Measurements from ENCODE around the gene ASB15. TPM values are rescaled to one million over a fixed set of nuclear protein-coding genes. Genes with fewer than 3 reads are reported as not detected.
A peak's percentile ranks its signal among the peaks of the same experiment; 100 is the strongest.

The ASB15 gene
- polyA plus RNA-seq, 1 donor from 2014 or later, result not detected

GRCh38 chr7:123558289-123558874 lies 43.2 kb upstream of the ASB15 start:
- Histone ChIP-seq H3K27me3 (ENCODE audit: insufficient read depth, low read depth, low read length) (no peaks in the 10 kb centered on the region), H3K9ac (ENCODE audit: low read length) (peak overlapping the region; percentile 59), H3K27ac (ENCODE audit: low read length) (peak overlapping the region; percentile 97), H3K79me2 (replicated peaks; ENCODE audit: insufficient read depth, low read length) (peaks cover 40% of the 10 kb centered on the region), H3K4me3 (ENCODE audit: low read length) (peak overlapping the region; percentile 81), H4K20me1 (ENCODE audit: insufficient read depth) (no peaks in the 10 kb centered on the region), H3K4me2 (ENCODE audit: low read length) (peak overlapping the region; percentile 75), H3K9me2 (ENCODE audit: insufficient read depth, low read length) (no peaks in the 10 kb centered on the region), H2AFZ (ENCODE audit: low read depth, low read length) (peak overlapping the region; percentile 99), H3K9me3 (ENCODE audit: low read length) (no peaks in the 10 kb centered on the region), H3F3A (ENCODE audit: insufficient read depth, low read length, poor library complexity, severe bottlenecking) (no peaks in the 10 kb centered on the region), H3K36me3 (ENCODE audit: insufficient read depth, low read length) (peaks cover 6% of the 10 kb centered on the region)
- TF ChIP-seq RAD21 (conservative IDR thresholded peaks at IDR 0.05) (no peak), POLR2AphosphoS5 (IDR thresholded peaks at IDR 0.05) (no peak), EZH2 (IDR thresholded peaks at IDR 0.05; ENCODE audit: borderline replicate concordance, insufficient read depth, low read length, poor library complexity, severe bottlenecking) (no peak), EP300 (conservative IDR thresholded peaks at IDR 0.05; ENCODE audit: poor library complexity, severe bottlenecking) (no peak), SMC3 (conservative IDR thresholded peaks at IDR 0.05; ENCODE audit: poor library complexity) (no peak), MXI1 (conservative IDR thresholded peaks at IDR 0.05; ENCODE audit: poor library complexity, severe bottlenecking) (no peak)

GRCh38 chr7:123562121-123562520 lies 39.5 kb upstream of the ASB15 start:
- Histone ChIP-seq H4K20me1 (ENCODE audit: insufficient read depth) (no peaks in the 10 kb centered on the region), H3K27me3 (ENCODE audit: insufficient read depth, low read depth, low read length) (no peaks in the 10 kb centered on the region), H3K36me3 (ENCODE audit: insufficient read depth, low read length) (no peaks in the 10 kb centered on the region), H3K79me2 (replicated peaks; ENCODE audit: insufficient read depth, low read length) (peaks cover 5% of the 10 kb centered on the region), H3K9me2 (ENCODE audit: insufficient read depth, low read length) (no peaks in the 10 kb centered on the region), H3K27ac (ENCODE audit: low read length) (no peak overlapping the region), H3K4me3 (ENCODE audit: low read length) (no peak overlapping the region), H3K9ac (ENCODE audit: low read length) (no peak overlapping the region), H3K4me2 (ENCODE audit: low read length) (no peak overlapping the region), H3F3A (ENCODE audit: insufficient read depth, low read length, poor library complexity, severe bottlenecking) (no peaks in the 10 kb centered on the region), H3K9me3 (ENCODE audit: low read length) (no peaks in the 10 kb centered on the region), H2AFZ (ENCODE audit: low read depth, low read length) (no peak overlapping the region)
- TF ChIP-seq TAF1 (IDR thresholded peaks at IDR 0.05; ENCODE audit: low read depth) (no peak), EP300 (conservative IDR thresholded peaks at IDR 0.05; ENCODE audit: poor library complexity, severe bottlenecking) (no peak), RAD21 (conservative IDR thresholded peaks at IDR 0.05) (no peak), SMC3 (conservative IDR thresholded peaks at IDR 0.05; ENCODE audit: poor library complexity) (no peak), EZH2 (IDR thresholded peaks at IDR 0.05; ENCODE audit: borderline replicate concordance, insufficient read depth, low read length, poor library complexity, severe bottlenecking) (no peak), POLR2AphosphoS5 (IDR thresholded peaks at IDR 0.05) (no peak), REST (IDR thresholded peaks at IDR 0.05; ENCODE audit: borderline replicate concordance) (no peak), MXI1 (conservative IDR thresholded peaks at IDR 0.05; ENCODE audit: poor library complexity, severe bottlenecking) (no peak)
- TF ChIP-seq, protein P1, sequence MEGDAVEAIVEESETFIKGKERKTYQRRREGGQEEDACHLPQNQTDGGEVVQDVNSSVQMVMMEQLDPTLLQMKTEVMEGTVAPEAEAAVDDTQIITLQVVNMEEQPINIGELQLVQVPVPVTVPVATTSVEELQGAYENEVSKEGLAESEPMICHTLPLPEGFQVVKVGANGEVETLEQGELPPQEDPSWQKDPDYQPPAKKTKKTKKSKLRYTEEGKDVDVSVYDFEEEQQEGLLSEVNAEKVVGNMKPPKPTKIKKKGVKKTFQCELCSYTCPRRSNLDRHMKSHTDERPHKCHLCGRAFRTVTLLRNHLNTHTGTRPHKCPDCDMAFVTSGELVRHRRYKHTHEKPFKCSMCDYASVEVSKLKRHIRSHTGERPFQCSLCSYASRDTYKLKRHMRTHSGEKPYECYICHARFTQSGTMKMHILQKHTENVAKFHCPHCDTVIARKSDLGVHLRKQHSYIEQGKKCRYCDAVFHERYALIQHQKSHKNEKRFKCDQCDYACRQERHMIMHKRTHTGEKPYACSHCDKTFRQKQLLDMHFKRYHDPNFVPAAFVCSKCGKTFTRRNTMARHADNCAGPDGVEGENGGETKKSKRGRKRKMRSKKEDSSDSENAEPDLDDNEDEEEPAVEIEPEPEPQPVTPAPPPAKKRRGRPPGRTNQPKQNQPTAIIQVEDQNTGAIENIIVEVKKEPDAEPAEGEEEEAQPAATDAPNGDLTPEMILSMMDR (IDR thresholded peaks at IDR 0.05; ENCODE audit: poor library complexity, severe bottlenecking), result no peak

Data from neural cell (in vitro differentiated cells).